ENCODE data around the gene ANKK1. TPM values are rescaled to one million over a fixed set of nuclear protein-coding genes. Genes with fewer than 3 reads are reported as not detected.

The ANKK1 gene
- total RNA-seq, 6 donors from 2014 or later: 0.14 to 4.4 (median 2.2) TPM

DNA sequence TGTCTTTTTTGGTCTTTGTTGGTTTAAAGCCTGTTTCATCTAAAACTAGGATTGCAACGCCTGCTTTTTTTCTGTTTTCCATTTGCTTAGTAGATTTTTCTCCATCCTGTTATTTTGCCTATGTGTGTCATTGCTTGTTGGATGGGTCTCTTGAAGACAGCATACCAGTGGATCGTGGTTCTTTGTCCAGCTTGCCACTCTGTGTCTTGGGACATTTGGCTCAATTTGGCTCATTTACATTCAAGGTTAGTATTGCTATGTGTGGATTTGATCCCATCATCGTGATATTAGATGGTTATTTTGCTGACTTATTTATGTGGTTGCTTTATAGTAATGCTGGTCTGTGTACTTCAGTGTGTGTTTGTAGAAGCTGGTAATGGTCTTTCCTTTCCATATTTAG lies 31.4 kb upstream of the ANKK1 start:
- Histone ChIP-seq H3K4me3 (no peak overlapping the region), H3K27me3 (no peaks in the 10 kb centered on the region), H3K36me3 (peaks cover 1 to 73% (median 47%) of the 10 kb centered on the region in 4 donors), H3K9me3 (peaks cover 0 to 11% (median 7%) of the 10 kb centered on the region in 4 donors), H3K27ac (no peak overlapping the region), H3K4me1 (no peaks in the 10 kb centered on the region)
- DNase-seq (no peak), ATAC-seq (ENCODE audit: low FRiP score in 2 of 2) (no peak)
- 94 to 98% methylated on average over 3 of the region's 3 CpGs for WGBS, 2 donors
- TF ChIP-seq POLR2AphosphoS5 (IDR thresholded peaks at IDR 0.05): no peak
- TF ChIP-seq EP300 (IDR thresholded peaks at IDR 0.05): no peak
- TF ChIP-seq, protein P1, sequence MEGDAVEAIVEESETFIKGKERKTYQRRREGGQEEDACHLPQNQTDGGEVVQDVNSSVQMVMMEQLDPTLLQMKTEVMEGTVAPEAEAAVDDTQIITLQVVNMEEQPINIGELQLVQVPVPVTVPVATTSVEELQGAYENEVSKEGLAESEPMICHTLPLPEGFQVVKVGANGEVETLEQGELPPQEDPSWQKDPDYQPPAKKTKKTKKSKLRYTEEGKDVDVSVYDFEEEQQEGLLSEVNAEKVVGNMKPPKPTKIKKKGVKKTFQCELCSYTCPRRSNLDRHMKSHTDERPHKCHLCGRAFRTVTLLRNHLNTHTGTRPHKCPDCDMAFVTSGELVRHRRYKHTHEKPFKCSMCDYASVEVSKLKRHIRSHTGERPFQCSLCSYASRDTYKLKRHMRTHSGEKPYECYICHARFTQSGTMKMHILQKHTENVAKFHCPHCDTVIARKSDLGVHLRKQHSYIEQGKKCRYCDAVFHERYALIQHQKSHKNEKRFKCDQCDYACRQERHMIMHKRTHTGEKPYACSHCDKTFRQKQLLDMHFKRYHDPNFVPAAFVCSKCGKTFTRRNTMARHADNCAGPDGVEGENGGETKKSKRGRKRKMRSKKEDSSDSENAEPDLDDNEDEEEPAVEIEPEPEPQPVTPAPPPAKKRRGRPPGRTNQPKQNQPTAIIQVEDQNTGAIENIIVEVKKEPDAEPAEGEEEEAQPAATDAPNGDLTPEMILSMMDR (IDR thresholded peaks at IDR 0.05): no peak
- TF ChIP-seq POLR2A (IDR thresholded peaks at IDR 0.05): no peak

DNA sequence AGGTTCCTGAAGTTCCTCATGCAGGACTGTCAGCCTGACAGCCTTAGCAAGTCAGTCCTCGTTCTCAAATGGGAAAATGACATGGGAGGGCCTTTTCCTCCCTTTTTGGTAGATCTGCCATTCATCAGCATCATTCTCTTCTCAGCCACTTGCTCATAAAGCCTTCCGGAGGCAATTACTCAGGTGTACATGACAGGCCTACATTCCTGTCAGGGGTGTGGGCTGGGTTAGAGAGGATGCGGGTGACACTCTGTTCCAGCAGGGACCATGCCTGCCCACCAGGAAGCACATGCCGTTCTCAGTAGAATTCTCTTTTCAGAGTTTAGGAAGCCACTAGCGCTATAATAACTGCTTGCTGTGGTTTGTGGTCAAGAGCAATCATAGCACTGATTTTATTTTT lies 24.2 kb upstream of the ANKK1 start:
- H3K4me1 ChIP-seq: no peaks in the 10 kb centered on the region
- H3K27me3 ChIP-seq: no peaks in the 10 kb centered on the region
- H3K36me3 ChIP-seq: peaks cover 0 to 96% (median 51%) of the 10 kb centered on the region in 4 donors
- ATAC-seq (ENCODE audit: low FRiP score in 2 of 2) (no peak), DNase-seq (no peak)
- no peak for TF ChIP-seq EP300 (IDR thresholded peaks at IDR 0.05)
- TF ChIP-seq POLR2AphosphoS5 (IDR thresholded peaks at IDR 0.05): no peak
- TF ChIP-seq, protein P1 (IDR thresholded peaks at IDR 0.05): no peak
- no peak for TF ChIP-seq POLR2A (IDR thresholded peaks at IDR 0.05)
- no peak overlapping the region for H3K27ac ChIP-seq
- H3K9me3 ChIP-seq: no peaks in the 10 kb centered on the region
- WGBS, 2 donors: 67 to 79% methylated on average over 5 of the region's 5 CpGs
- no peak overlapping the region for H3K4me3 ChIP-seq

DNA sequence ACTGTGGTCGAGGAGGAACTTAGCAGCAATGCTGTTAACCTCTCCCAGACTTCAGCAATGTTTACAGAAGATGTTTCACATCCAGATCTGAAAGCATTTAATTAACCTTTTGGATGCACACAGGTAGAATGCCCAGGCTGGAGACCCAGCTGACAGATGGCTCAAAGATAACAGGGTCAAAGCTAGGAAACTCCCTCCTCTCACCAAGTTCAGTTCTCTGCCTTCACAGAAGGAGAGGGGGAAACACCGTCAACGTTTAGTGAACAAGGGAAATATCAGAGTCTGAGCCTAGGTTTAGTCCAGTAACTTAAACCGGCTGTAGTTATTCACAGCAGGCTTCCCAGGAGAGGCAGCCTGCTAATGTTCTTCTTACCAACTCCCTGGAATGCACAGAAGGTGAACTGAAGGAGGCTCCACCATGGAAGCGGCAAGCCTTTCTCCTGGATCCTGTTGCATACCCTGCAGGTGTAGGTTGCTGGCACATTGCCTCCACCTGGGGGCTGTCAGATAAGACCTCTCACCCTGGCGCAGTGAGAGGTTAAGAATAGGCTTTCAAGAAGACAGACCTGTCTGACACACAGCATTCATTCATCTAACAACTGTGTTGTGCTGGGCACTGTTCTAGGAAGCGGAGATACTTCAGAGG lies 23.5 kb upstream of the ANKK1 start:
- no peaks in the 10 kb centered on the region for H3K27me3 ChIP-seq
- no peak for TF ChIP-seq POLR2A (IDR thresholded peaks at IDR 0.05)
- TF ChIP-seq EP300 (IDR thresholded peaks at IDR 0.05): no peak
- TF ChIP-seq POLR2AphosphoS5 (IDR thresholded peaks at IDR 0.05): no peak
- TF ChIP-seq, protein P1 (IDR thresholded peaks at IDR 0.05): no peak
- DNase-seq (no peak), ATAC-seq (ENCODE audit: low FRiP score in 2 of 2) (no peak)
- H3K4me1 ChIP-seq: no peaks in the 10 kb centered on the region
- H3K4me3 ChIP-seq: no peak overlapping the region
- H3K9me3 ChIP-seq: no peaks in the 10 kb centered on the region
- no peak overlapping the region for H3K27ac ChIP-seq
- H3K36me3 ChIP-seq: peaks cover 0 to 94% (median 48%) of the 10 kb centered on the region in 4 donors
- 82% methylated on average over 6 to 7 of the region's 7 CpGs for WGBS, 2 donors

DNA sequence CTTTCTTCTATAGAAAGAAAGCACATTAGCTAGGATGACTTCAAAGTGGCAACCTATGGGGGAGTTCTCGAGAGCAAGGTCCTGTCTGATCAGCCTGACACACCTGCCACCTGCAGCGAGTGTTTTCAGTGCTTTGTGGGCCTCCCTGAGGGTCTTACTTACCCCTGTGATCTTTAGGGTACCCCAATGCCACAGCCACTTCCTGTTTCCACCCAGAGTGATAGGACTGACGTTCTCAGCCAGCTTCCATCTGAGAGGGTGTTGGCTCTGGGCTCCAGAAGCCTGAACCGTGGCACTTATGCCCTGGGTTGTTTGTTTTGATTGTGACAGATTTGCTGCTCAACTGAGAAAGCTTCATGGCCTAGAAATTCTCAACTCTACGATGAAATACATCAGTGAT lies 21.7 kb upstream of the ANKK1 start:
- H3K4me3 ChIP-seq: no peak overlapping the region
- no peaks in the 10 kb centered on the region for H3K27me3 ChIP-seq
- TF ChIP-seq EP300 (IDR thresholded peaks at IDR 0.05) (no peak), POLR2A (IDR thresholded peaks at IDR 0.05) (no peak), POLR2AphosphoS5 (IDR thresholded peaks at IDR 0.05) (no peak)
- TF ChIP-seq, protein P1 (IDR thresholded peaks at IDR 0.05): no peak
- DNase-seq (no peak), ATAC-seq (ENCODE audit: low FRiP score in 2 of 2) (no peak)
- H3K4me1 ChIP-seq: no peaks in the 10 kb centered on the region
- no peaks in the 10 kb centered on the region for H3K9me3 ChIP-seq
- H3K36me3 ChIP-seq: peaks cover 0 to 77% (median 37%) of the 10 kb centered on the region in 4 donors
- no peak overlapping the region for H3K27ac ChIP-seq
- 73 to 78% methylated on average over 4 to 5 of the region's 5 CpGs for WGBS, 2 donors

DNA sequence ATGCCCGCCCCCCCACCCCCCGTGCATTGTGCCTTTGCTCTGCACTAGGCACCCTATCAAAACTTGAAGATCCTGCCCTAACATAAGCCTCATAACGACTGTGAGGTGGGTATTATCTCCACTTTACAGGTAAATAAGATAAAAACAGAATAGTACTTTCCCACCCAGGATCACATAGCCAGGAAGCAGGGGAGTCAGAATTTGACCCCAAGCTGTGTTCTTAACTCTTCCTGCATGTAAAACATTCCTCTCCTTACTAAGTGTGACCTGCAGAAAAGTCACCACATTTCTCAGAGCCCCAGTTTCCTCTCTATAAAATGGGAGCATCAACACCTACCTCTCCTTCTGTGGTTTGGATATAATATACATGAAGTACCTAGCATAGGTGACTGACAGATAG lies 18.2 kb upstream of the ANKK1 start:
- no peak for TF ChIP-seq POLR2A (IDR thresholded peaks at IDR 0.05)
- TF ChIP-seq EP300 (IDR thresholded peaks at IDR 0.05): no peak
- TF ChIP-seq, protein P1 (IDR thresholded peaks at IDR 0.05): no peak
- TF ChIP-seq POLR2AphosphoS5 (IDR thresholded peaks at IDR 0.05): no peak
- no peak overlapping the region for H3K27ac ChIP-seq

More for the DNA sequence above, 18.2 kb upstream of the ANKK1 start:
- Histone ChIP-seq H3K27me3 (no peaks in the 10 kb centered on the region), H3K4me3 (no peak overlapping the region), H3K9me3 (no peaks in the 10 kb centered on the region), H3K36me3 (peaks cover 0 to 43% (median 18%) of the 10 kb centered on the region in 4 donors), H3K4me1 (no peaks in the 10 kb centered on the region)
- ATAC-seq (ENCODE audit: low FRiP score in 2 of 2): no peak
- 78 to 85% methylated on average over 1 to 3 of the region's 3 CpGs for WGBS, 2 donors
- DNase-seq: no peak
